Measurements from ENCODE around the gene RNASE8.
"Not testable (repeated sequence)": the region's sequence is repeated elsewhere in the genome, so short reads cannot be mapped to it uniquely, and the experiment has no call there.

The RNASE8 gene

GRCh38 chr14:21057803-21058675, at the start of gene RNASE8:
TSS of gene RNASE8 (plus strand) at chr14:21057822. CDS start at chr14:21057893, 71 bp downstream.
- DNase-seq: no peak

DNA sequence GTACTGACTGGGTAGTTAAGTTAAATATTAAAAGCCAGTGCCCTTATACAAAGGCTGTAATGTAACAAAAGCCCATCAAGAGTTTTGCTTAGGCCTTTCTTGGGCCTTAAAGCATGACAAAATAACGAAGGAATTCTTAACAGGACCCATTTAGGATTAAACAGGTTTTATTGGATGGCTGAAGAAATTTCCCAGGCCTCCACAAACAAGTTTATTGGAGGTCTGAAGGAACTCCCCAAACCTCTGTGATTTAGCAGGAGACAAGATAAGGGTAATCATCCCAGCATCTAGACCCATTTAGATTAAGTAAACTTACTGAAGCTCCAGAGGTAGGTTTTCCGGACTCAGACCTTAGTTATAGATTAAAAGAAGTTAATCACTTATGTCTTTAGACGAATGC, 47.9 kb upstream of the RNASE8 start:
- not testable (repeated sequence) for DNase-seq

- DNase-seq: no peak
Measured at GRCh38 chr14:21011136-21011535, 46.5 kb upstream of the RNASE8 start.

DNA sequence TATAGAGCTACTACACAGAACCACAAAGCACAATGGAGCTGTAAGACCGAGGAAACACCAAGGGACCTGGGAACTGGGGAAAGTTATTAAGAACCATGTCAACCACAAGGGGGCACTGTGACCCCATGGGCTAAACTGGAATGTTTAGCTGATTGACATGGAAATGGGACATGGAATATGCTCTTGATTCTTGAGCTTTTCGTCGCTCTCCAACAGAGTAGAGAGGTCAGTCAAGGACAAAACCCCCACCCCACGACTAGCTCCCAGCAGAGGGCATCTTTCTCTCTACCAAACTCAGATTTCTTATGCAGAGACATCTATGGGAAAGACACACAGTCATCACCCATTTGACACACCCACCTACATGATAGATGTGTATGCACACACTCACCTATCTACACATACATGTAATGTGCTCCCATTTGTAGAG, 42.8 kb upstream of the RNASE8 start:
- peak; percentile 80 to 88 for DNase-seq

GRCh38 chr14:21015312-21015711, 42.3 kb upstream of the RNASE8 start:
- no peak for DNase-seq

DNA sequence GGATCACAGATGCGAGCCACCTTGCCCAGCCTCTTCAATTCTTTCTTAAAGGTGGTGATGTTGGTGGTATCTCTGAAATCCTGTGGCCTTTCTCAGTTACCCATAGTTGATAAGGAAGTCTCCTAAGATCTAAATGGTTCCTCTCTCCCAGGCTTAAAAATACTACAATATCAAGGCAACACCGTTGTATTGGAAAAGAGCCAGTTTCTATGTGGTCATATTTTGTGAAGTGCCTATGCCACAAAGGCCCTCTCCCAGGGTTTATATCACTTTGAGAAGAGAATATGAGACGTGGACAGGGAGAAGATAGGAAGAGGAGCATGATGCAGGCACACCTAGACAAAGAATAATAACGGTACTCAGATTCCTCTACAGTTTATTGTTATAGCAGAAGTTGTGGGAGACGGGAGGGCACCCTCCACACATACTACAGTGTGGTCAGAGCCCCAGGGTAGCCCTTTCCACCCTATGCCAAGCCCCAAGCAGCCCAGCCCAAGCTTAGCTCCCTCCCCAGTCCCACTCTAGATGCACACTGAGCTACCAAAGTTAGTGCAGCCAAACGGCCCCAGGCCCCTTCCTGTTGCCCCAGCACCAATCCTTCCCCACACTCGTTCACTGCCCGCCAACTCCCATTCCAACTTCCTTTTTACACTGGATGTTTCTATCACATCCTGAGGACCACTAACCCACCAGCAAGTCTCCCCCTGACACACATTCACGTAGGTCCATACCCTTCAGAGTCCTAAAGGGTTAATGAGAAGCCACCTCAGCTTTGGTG, 41.0 kb upstream of the RNASE8 start:
- DNase-seq: no peak

DNA sequence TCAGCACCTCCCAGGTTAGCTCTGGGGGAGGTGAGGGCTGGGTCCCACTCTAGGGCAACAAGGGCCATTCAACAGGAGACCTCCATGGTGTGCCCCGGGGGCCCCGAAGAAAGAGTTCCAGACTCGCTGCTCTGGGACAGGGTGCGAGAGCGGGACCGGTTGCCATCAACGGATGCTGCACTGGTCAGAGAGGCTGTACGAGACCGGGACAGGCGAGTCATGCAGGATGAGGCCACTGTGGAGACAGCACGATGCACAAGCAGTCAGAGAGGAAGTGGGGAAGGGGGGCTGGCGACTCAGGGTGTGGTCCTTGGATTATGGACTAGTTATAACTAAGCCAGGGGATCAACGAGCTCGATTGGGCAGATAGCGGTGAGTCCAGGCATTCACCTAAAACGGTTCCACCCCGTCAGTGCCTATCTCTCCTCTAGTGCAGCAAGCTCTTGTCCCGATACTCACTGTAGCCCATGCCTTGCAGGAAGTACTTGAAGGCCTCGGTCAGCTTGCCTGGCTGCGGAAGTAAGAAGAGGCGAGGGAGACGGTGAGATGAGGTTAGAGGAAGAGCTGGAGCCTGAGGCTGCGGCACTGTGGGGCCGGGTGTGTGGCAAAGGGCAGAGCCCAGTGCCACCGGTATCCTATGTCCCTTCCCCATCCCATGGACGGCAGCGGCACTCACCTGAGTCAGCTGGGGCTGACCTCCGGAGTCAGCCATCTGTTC, 39.9 kb upstream of the RNASE8 start:
- DNase-seq: no peak

DNA sequence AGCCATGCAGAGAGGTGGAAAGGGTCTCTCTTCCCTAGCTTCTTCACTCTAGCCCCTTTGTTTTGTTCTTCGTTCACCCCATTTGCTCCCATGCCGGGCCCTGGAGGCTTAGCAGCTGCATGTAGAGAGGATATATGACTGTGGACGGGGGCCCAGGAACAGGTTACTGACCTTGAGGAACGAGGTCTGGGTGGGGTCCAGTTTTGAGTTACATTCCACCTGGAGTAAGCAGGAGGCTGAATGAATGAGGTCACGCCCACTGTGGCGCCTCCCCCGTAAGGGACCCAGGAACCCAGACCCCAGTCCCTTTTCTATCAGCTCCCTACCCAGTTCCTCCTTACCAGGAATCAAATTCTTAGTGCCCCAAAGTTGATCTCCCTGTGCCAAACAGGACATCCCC, 39.3 kb upstream of the RNASE8 start:
- DNase-seq: no peak

- DNase-seq: no peak
Measured at GRCh38 chr14:21018781-21019180, 38.8 kb upstream of the RNASE8 start.

GRCh38 chr14:21019366-21019765, 38.3 kb upstream of the RNASE8 start:
- DNase-seq: no peak

GRCh38 chr14:21020977-21021545, 36.6 kb upstream of the RNASE8 start:
- no peak for DNase-seq

GRCh38 chr14:21022686-21023085, 34.9 kb upstream of the RNASE8 start:
- DNase-seq: no peak

- no peak for DNase-seq
Measured at GRCh38 chr14:21023174-21023573, 34.4 kb upstream of the RNASE8 start.

DNA sequence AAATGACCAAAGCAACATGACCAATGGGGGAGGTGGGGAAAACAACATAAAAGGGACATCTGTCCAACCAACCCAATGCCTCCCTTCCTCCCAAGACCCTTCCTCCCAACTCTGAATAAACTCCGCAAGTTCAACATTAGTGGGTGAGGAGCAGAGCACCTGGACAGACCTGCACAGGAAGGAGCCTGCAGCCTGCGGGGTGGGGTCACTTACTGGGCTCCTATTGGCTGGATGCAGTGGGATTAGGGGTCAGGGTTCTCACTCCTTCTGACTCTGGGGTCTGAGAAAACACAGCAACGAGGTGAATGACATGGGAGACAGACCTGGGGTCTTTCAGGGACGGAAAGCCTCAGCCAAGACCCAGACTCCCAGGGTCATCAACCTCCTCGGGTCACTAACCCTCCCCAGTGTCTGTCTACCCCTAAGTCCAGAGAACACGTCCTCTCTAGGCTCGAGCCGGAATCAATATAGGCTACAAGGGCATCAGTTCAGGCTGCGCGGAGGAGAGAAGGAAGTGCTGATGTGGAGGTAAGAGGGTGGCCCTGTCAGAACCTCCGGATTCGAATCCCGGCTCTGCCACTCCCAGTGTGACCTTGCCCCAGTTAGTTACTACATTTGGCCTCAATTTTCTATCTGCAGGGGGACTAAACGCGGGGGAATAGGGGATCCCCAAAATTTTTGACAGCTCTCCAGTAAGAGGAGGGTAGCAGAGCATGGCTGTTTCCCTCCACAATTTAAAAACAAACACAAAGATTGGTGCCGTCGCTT, 33.6 kb upstream of the RNASE8 start:
- peak in 1 of 2 donors; percentile 13 for DNase-seq

- peak; percentile 73 to 79 for DNase-seq
Measured at GRCh38 chr14:21024585-21025370, 32.8 kb upstream of the RNASE8 start, which contains the start of gene NDRG2. TSS of gene NDRG2 (minus strand) at chr14:21025061. CDS start at chr14:21023315, 1,746 bp downstream.

DNA sequence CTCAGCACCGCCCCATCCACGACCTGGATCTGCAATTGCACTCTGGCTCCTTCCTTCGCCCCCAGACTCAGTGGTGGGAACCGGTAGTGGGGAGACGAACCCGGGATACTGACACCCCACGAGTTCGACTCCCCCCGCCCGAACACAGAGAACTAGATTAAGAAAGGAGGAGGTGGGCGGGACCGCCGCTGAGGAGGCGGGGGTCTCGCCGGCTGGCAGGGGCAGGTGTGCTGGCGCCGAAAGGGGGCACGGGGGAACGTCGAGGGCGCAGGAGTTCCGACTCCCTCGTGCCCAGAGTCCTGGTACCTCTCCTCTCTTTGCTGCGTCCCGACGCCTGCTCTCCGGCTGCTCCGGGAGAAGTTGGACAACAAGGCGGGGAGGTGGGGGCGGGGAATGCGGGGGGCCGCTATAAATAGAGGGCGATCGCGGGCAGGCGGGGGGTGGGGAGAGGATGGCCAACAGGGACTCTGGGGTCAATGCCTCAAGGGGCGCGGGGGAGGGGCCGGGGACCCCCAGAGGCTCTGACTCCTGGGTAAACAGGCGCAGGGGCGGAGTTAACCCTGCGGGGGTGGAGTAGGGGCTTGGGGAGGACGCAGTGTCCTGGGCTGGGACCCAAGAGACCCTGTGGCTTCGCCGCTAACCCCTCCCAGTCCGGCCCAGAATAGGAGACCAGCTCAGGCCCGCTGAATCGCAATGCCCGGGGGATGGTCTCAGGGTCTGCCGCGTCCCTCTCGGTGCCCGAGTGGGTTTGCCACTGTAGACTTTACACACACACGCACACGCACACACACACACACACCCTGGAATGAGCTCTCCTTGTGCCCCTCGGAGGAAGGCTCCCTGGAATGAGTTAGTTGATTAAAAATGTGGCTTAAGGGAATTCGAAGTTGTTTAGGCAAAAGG, 32.0 kb upstream of the RNASE8 start:
- peak in 1 of 2 donors; percentile 15 for DNase-seq

DNA sequence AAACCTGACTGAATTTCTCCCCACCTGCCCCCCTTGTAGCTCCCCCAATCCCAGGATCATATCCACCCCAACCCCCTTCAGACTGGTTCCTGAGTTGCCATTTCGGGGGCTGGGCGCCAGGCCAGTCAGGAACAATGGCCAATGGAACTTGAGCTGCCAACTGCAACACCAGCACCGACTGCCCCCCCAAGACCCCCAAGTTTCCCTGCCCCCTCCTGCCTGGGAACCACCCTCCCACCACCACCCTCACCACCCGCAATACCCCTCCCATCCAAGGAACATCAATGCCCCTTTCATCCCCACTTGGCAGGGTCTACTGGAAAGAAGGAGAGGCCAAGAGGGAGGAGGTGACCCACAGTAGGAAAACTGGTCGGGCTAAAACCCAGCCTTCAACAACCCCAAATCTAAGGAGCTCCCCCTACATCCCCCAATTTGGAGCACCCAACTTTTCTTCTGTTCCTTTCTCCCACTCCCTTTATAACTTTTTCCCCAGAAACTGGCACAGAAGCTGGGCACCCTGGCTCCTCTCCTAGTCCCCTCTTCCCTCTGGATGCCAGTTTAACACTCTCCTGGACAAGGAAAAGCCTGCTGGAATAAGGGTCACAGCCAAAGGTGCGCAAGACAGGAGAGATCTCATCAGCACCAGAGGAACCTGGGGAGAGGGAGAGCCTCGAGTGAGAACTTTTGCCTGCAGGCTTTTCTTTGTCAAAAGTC, 31.2 kb upstream of the RNASE8 start:
- DNase-seq: no peak

GRCh38 chr14:21026988-21027315, 30.7 kb upstream of the RNASE8 start:
- no peak for DNase-seq

- no peak for DNase-seq
Measured at GRCh38 chr14:21029917-21030316, 27.7 kb upstream of the RNASE8 start, which contains the start of gene TPPP2. TSS of gene TPPP2 (plus strand) at chr14:21030217. CDS start at chr14:21030582, 365 bp downstream.
